ENCODE data around the gene ALKBH1. TPM values are rescaled to one million over a fixed set of nuclear protein-coding genes. Genes with fewer than 3 reads are reported as not detected.

Gene ALKBH1
- total RNA-seq, 1 experiment from 2014 or later, result 17.1 TPM

- no peak for TF ChIP-seq CTCF (IDR thresholded peaks at IDR 0.05; ENCODE audit: insufficient read depth in 1 of 2, low read depth in 1 of 2, low read length in 1 of 2, severe bottlenecking in 1 of 2, unreplicated experiment in 1 of 2)
- Mint-ChIP-seq H3K9me3 (ENCODE audit: unreplicated experiment) (no peaks in the 10 kb centered on the region), H3K4me3 (ENCODE audit: unreplicated experiment) (no peak overlapping the region), H3K36me3 (ENCODE audit: insufficient read depth, unreplicated experiment) (no peaks in the 10 kb centered on the region), H3K27me3 (ENCODE audit: insufficient read depth, unreplicated experiment) (no peaks in the 10 kb centered on the region), H3K27ac (ENCODE audit: unreplicated experiment) (no peak overlapping the region), H3K4me1 (ENCODE audit: low read depth, unreplicated experiment) (peaks cover 25% of the 10 kb centered on the region)
- intact Hi-C loops (cut with micrococcal nuclease; ENCODE audit: unreplicated experiment), result no loop called here
- POLR2A ChIA-PET, result no interaction called here
- H3K36me3 ChIP-seq (ENCODE audit: control insufficient read depth, insufficient read depth, low read length), result no peaks in the 10 kb centered on the region
- no peaks in the 10 kb centered on the region for H3K27me3 ChIP-seq (replicated peaks; ENCODE audit: control insufficient read depth, insufficient read depth, low read length)
- H3K4me1 ChIP-seq, result peaks cover 28% of the 10 kb centered on the region
- CTCF ChIA-PET, result interaction anchor here (1.0 kb wide), 1 partner anchor 169 kb away, joined by 4 read pairs; no protein-coding TSS in a partner anchor
- DNase-seq, result peak in 1 of 2 experiments; percentile 58
- H3K9me3 ChIP-seq, result peaks cover 17% of the 10 kb centered on the region
- BruUV-seq (replicated peaks), result no TSS peak
- no peak overlapping the region for H3K4me3 ChIP-seq (ENCODE audit: low read depth, low read length)
Observed at GRCh38 chr14:77648520-77649200, 59.2 kb downstream of the ALKBH1 start.

DNA sequence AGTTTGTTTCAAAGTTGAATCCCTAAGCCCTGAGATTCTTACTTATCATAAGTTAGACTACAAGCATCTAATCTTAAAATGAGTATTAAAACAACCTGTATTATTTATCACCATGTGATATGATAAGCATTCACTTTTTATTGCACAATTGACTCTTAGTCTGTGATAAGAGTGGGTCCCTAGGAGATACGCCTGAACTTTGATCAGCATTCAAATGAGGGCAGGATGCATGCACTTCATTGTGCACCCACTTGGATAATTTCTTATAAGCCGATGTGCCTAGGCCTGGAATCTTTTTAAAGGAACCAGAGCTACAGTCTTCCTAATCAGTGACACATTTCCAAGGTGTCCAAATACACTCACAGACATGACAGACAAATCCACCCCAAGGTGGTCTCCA lies 60.0 kb downstream of the ALKBH1 start:
- BruUV-seq (replicated peaks), result no TSS peak
- no peak overlapping the region for H3K4me3 ChIP-seq (ENCODE audit: low read depth, low read length)
- peak in 1 of 2 experiments; percentile 42 for DNase-seq
- CTCF ChIA-PET, result no interaction called here
- Mint-ChIP-seq H3K27ac (ENCODE audit: unreplicated experiment) (no peak overlapping the region), H3K27me3 (ENCODE audit: insufficient read depth, unreplicated experiment) (no peaks in the 10 kb centered on the region), H3K36me3 (ENCODE audit: insufficient read depth, unreplicated experiment) (no peaks in the 10 kb centered on the region), H3K4me3 (ENCODE audit: unreplicated experiment) (no peak overlapping the region), H3K4me1 (ENCODE audit: low read depth, unreplicated experiment) (peaks cover 25% of the 10 kb centered on the region), H3K9me3 (ENCODE audit: unreplicated experiment) (no peaks in the 10 kb centered on the region)
- TF ChIP-seq CTCF (IDR thresholded peaks at IDR 0.05; ENCODE audit: insufficient read depth in 1 of 2, low read depth in 1 of 2, low read length in 1 of 2, severe bottlenecking in 1 of 2, unreplicated experiment in 1 of 2), result no peak
- H3K36me3 ChIP-seq (ENCODE audit: control insufficient read depth, insufficient read depth, low read length), result no peaks in the 10 kb centered on the region
- no peaks in the 10 kb centered on the region for H3K27me3 ChIP-seq (replicated peaks; ENCODE audit: control insufficient read depth, insufficient read depth, low read length)
- POLR2A ChIA-PET, result no interaction called here
- H3K9me3 ChIP-seq, result peaks cover 17% of the 10 kb centered on the region
- peaks cover 28% of the 10 kb centered on the region for H3K4me1 ChIP-seq
- intact Hi-C loops (cut with micrococcal nuclease; ENCODE audit: unreplicated experiment), result no loop called here

- Histone ChIP-seq H3K9me3 (peaks cover 17% of the 10 kb centered on the region), H3K27me3 (replicated peaks; ENCODE audit: control insufficient read depth, insufficient read depth, low read length) (no peaks in the 10 kb centered on the region), H3K36me3 (ENCODE audit: control insufficient read depth, insufficient read depth, low read length) (no peaks in the 10 kb centered on the region), H3K4me1 (peaks cover 28% of the 10 kb centered on the region), H3K4me3 (ENCODE audit: low read depth, low read length) (no peak overlapping the region)
- H3K4me1 Mint-ChIP-seq (ENCODE audit: low read depth, unreplicated experiment), result peaks cover 25% of the 10 kb centered on the region
- H3K4me3 Mint-ChIP-seq (ENCODE audit: unreplicated experiment), result no peak overlapping the region
- no TSS peak for BruUV-seq (replicated peaks)
- CTCF ChIA-PET, result no interaction called here
- intact Hi-C loops (cut with micrococcal nuclease; ENCODE audit: unreplicated experiment), result no loop called here
- POLR2A ChIA-PET, result no interaction called here
- H3K27me3 Mint-ChIP-seq (ENCODE audit: insufficient read depth, unreplicated experiment), result no peaks in the 10 kb centered on the region
- no peaks in the 10 kb centered on the region for H3K9me3 Mint-ChIP-seq (ENCODE audit: unreplicated experiment)
- H3K36me3 Mint-ChIP-seq (ENCODE audit: insufficient read depth, unreplicated experiment), result no peaks in the 10 kb centered on the region
- H3K27ac Mint-ChIP-seq (ENCODE audit: unreplicated experiment), result no peak overlapping the region
- no peak for DNase-seq
- TF ChIP-seq CTCF (IDR thresholded peaks at IDR 0.05; ENCODE audit: insufficient read depth in 1 of 2, low read depth in 1 of 2, low read length in 1 of 2, severe bottlenecking in 1 of 2, unreplicated experiment in 1 of 2), result no peak
Observed at GRCh38 chr14:77646907-77647306, 60.9 kb downstream of the ALKBH1 start.
